COLO829 (cell line): ENCODE data around the gene STK35.
"Not testable (repeated sequence)": the region's sequence is repeated elsewhere in the genome, so short reads cannot be mapped to it uniquely, and the experiment has no call there.

Source experiments
- DNase-seq: peaks from one replicate; pipeline ENCODE4 v3.0.0; 2012; ENCODE audit warnings: low spot score

STK35 gene

DNA sequence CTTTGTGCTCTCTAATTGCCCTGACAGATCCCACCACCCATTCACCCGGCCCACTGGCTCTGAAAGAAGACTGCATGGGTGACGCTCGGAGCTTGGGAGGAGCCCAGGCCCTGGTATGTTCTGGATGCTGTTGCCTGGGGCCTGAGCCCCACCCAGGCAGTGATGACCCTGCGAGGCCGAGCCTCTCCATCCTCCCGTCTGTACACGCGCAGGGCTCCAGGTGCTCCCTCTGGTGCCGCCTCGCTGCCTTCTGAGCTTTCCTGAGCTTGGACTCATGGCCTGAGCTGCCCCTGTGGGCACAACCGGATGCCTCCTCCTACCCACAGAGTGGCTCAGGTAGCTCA is 61.2 kb downstream of the STK35 start:
- DNase-seq: no peak

DNA sequence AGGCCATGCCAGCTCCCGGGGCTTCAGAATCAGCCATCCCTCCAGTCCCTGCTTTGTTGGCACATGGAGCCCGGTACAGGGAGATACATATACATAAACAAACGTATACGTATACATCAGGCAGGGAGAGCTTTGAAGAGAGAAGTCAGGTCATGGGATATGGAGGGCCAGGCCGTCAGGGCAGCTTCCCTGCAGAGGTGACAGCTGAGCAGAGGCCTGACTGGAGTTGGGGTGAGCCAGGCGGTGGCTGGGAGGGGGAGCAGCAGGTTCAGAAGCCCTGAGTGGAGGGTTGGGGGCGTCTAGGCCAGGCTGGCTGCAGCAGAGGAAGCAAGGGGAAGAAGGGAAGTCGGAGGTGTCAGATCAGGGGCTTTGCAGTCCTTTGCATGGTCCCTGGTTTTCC is 61.7 kb downstream of the STK35 start:
- DNase-seq: no peak

- no peak for DNase-seq
These were observed 62.1 kb downstream of the STK35 start for GRCh38 chr20:2163757-2164156.

DNA sequence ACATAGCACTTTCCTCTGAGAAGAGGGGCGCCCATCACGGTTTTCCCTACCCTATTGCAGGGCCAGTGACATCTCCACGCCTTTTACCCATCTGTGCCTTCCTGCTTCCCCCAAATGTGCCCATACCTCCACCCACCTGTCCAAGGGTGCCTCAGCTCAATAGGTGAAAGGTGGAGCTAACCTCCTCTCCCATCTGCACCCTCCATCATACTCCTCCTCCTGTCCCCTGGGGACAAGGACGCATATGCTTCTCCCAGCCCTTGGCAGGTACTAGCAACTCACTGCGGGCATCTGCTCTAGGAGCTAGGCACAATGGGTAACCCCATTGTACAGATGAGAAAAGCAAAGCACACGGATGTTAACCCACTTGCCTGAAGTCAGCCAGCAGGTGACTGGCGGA is 62.8 kb downstream of the STK35 start:
- no peak for DNase-seq

GRCh38 chr20:2164966-2165365 is 63.3 kb downstream of the STK35 start:
- DNase-seq: no peak

GRCh38 chr20:2165871-2166270 is 64.2 kb downstream of the STK35 start:
- DNase-seq: no peak

DNA sequence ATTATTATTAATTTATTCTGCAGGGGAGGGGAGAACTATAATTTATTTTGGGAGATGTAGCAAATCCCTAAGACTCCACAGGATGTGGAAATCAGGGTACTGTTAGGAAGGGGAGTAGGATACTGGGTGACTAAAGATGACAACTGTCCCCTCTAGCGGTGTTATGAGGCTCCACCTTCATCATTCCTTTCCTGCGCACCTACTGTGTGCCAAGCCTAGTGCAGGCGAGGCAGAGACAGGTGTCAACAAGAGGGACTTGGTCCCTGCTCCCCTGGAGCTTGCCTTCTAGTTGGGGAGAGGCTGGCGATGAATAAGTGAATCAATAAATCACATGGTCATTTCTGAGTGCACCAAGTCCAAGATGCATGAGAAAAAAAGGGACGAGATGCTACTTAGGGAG is 65.5 kb downstream of the STK35 start:
- no peak for DNase-seq

DNA sequence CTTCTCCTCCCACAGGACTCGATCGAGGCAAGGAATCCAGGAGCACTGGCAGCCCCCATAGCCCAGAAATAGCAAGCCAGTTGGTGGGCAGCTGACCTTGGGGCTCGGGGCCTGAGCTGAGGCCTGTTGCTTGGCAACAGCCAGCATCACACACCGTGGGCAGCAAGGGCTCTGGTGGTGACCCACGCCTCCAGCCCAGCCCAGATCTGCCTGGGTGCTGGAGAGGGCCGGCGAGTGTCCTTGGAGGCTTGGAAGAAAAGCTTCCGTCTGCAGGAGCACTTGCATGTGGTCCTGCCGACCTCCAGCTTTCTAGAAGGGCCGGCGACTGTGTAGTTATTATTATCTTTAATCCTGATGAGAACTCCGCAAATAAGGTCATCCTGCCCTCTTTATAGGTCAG is 67.3 kb downstream of the STK35 start:
- DNase-seq: no peak

GRCh38 chr20:2169456-2170088 is 67.9 kb downstream of the STK35 start:
- DNase-seq: no peak

GRCh38 chr20:2170404-2170803 is 68.8 kb downstream of the STK35 start:
- DNase-seq: no peak

- no peak for DNase-seq
These were observed 69.7 kb downstream of the STK35 start for GRCh38 chr20:2171266-2171790.

DNA sequence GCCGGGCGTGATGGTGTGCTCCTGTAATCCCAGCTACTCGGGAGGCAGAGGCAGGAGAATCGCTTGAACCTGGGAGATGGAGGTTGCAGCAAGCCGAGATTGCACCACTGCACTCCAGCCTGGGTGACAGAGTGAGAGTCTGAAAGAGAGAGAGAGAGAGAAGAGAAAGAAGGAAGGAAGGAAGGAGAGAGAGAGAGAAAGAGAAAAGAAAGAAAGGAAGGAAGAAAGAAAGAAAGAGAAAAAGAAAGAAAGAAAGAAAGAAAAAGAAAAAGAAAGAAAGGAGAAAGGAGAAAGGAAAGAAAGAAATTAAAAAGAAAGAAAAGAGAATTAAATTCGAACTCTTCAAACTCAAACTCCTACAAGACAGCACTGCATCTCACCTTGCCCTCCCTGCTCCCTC is 70.2 kb downstream of the STK35 start:
- not testable (repeated sequence) for DNase-seq

DNA sequence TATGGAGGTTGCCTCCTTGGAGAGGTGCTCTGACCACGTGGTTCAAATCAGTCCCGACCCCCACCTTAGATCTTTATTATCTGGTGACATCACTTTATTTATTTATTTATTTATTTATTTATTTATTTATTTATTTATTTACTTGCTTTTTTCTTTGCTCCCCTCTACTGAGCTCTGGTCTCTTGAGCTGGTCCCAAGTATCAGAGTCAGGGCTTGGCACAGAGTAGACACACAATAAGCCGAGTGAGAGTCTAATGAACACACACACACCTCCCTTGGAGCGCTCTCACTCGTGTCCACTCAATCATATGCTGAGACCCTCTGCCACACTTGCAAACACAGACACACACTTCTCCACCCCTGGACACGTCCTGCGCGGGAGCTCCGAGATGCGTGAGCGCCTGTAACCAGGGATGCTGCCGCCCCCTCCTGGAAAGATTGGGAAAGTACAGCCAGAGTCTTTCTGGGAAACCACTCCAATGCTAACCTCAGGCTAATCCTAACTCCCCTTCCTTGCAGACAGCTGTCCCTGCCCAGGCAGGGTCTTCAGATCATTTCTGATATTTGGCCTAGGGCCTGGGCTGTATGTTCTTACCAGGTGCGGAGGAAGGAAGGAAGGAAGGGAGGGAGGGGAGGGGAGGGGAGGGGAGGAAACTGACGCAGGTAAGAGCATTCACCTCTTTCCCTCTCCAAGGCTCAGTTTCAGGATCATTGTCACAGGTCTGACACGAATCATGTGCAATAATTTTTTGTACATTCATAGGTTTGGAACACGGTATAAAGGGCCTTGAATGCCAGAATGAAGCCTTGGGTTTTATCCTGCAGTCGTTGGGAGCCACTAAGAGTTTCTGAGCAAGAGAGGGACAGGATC is 70.9 kb downstream of the STK35 start:
- peak; percentile 86 for DNase-seq

DNA sequence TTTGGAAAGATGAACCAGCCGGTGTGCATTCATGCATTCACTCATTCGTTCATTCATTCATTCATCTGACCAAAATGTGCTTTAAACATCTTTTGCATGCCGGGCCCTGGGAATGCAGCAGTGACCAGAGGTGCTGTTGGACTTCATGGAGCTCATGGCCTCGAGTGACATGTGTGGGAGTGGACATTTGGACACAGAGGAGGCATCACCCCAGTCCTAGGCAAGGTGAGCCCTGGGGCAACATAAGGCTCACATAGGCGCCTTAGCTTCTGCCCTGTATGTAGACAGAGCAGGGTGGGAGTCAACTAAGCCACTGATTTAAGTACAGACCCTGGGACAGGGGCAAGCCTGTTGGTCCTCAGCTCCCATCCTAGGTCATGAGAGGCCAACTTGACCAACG is 71.6 kb downstream of the STK35 start:
- no peak for DNase-seq

DNA sequence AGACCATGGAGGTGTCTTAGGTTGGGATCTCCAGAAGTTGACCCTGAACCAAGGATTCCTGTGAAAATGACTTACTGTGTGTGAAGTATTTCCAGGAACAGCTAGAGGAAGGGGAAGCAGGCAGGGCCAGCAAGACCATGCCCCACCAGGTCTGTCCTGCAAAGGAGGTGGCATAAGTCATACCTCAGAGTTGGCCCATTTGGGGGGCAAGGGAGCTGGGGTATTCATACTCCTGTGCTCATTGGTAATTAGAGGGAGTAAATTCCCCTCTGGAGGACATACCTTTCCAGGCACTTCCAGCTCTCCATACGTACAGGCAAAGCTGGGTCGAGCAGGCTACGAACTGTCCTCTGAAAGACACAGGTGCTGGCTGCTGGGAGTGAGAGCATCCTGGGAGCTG is 72.4 kb downstream of the STK35 start:
- no peak for DNase-seq

DNA sequence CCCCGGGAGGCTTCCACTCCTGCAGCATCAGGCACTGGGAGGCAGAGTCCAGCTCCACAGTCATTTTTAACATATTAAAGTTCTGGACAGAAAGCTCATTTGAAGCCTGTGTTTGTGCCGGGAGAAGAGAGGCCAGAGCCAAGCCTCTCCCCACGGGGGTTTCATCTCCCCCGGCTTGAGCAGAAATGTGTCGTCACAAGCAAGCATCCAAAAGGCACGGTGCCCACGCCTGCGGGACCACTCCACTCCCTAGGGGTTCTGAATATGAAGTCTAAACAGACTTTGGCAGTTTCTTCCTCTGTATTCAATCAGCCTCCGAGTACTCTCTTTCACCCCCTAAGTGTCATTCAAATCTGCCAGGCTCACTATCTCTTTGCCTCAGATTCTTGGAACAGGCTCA is 75.3 kb downstream of the STK35 start:
- DNase-seq: no peak

- DNase-seq: no peak
These were observed 76.9 kb downstream of the STK35 start for GRCh38 chr20:2178318-2179232.

DNA sequence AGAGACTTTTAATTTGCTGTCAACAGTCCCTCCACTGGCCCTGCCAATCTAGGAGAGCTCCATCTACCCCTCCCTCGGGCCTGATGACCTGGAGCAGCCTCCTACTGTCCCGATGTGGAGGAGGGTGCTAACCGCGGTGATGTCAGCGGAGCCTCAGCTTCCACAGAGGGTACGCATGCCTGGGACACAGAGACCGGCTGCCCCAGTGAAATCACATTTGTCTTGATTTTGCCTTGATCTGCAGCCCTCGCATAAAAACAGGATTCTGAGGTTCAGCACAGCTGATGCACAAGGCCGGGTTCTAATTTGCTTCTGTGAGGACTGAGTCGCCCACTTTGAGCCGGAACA is 77.6 kb downstream of the STK35 start:
- DNase-seq: no peak

- DNase-seq: no peak
These were observed 78.3 kb downstream of the STK35 start for GRCh38 chr20:2179949-2180348.

DNA sequence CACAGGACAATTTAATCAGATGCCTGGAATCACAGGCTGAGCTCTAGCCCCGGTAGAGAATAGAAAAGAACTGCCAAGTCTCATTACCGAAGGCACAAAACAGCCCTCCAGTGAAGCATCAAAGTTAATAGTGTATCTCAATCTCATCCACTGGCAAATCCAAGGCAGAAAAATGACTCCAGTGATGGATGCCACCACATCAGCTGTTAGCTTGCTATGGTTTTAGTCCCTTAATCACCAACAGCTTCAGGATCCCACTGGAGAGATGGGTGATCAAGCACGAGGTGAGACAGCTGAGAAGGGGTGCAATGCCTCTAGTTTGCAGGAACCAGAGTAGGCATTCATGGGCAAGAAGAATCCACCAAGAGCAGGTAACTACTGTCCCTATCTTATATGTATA is 81.8 kb downstream of the STK35 start:
- DNase-seq: no peak

GRCh38 chr20:2184933-2185332 is 83.3 kb downstream of the STK35 start:
- DNase-seq: not testable (repeated sequence)

GRCh38 chr20:2195614-2196013 is 94.0 kb downstream of the STK35 start:
- DNase-seq: no peak

GRCh38 chr20:2197166-2197565 is 95.5 kb downstream of the STK35 start:
- peak; percentile 86 for DNase-seq
